ENCODE results near the gene TMEM178A.

TMEM178A gene

DNA sequence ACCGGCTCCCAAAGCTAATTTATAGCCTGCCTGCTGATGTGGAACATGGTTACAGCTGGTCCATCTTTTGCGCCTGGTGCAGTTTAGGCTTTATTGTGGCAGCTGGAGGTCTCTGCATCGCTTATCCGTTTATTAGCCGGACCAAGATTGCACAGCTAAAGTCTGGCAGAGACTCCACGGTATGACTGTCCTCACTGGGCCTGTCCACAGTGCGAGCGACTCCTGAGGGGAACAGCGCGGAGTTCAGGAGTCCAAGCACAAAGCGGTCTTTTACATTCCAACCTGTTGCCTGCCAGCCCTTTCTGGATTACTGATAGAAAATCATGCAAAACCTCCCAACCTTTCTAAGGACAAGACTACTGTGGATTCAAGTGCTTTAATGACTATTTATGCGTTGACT is 51.4 kb downstream of the TMEM178A start:
- H3F3A ChIP-seq (ENCODE audit: insufficient read depth, low read length): no peaks in the 10 kb centered on the region
- no peak for DNase-seq
- no peaks in the 10 kb centered on the region for H3K9me2 ChIP-seq (replicated peaks; ENCODE audit: insufficient read depth, low read length)
- TF ChIP-seq EZH2 (optimal IDR thresholded peaks at IDR 0.05; ENCODE audit: low read depth, low read length): no peak
- no peak for TF ChIP-seq EZH2phosphoT487 (IDR thresholded peaks at IDR 0.05; ENCODE audit: low read length)
- TF ChIP-seq, protein P1, sequence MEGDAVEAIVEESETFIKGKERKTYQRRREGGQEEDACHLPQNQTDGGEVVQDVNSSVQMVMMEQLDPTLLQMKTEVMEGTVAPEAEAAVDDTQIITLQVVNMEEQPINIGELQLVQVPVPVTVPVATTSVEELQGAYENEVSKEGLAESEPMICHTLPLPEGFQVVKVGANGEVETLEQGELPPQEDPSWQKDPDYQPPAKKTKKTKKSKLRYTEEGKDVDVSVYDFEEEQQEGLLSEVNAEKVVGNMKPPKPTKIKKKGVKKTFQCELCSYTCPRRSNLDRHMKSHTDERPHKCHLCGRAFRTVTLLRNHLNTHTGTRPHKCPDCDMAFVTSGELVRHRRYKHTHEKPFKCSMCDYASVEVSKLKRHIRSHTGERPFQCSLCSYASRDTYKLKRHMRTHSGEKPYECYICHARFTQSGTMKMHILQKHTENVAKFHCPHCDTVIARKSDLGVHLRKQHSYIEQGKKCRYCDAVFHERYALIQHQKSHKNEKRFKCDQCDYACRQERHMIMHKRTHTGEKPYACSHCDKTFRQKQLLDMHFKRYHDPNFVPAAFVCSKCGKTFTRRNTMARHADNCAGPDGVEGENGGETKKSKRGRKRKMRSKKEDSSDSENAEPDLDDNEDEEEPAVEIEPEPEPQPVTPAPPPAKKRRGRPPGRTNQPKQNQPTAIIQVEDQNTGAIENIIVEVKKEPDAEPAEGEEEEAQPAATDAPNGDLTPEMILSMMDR (IDR thresholded peaks at IDR 0.05; ENCODE audit: low read length): no peak
- H2AFZ ChIP-seq (ENCODE audit: low read length): no peak overlapping the region
- H3K4me2 ChIP-seq (ENCODE audit: low read depth, low read length): no peak overlapping the region
- H3K27ac ChIP-seq (ENCODE audit: low read length): no peak overlapping the region
- no peaks in the 10 kb centered on the region for H3K9me3 ChIP-seq (replicated peaks; ENCODE audit: insufficient read depth, low read length)
- H3K79me2 ChIP-seq (ENCODE audit: low read length): no peaks in the 10 kb centered on the region
- H3K4me3 ChIP-seq (ENCODE audit: low read length): no peak overlapping the region
- H3K9ac ChIP-seq (ENCODE audit: low read length): no peak overlapping the region
- no peaks in the 10 kb centered on the region for H3K27me3 ChIP-seq (replicated peaks; ENCODE audit: insufficient read depth, low read length)
- no peaks in the 10 kb centered on the region for H3K36me3 ChIP-seq (replicated peaks; ENCODE audit: insufficient read depth, low read length)
- no peaks in the 10 kb centered on the region for H4K20me1 ChIP-seq (ENCODE audit: insufficient read depth, low read length)
- H3K4me1 ChIP-seq (ENCODE audit: low read length): no peaks in the 10 kb centered on the region

DNA sequence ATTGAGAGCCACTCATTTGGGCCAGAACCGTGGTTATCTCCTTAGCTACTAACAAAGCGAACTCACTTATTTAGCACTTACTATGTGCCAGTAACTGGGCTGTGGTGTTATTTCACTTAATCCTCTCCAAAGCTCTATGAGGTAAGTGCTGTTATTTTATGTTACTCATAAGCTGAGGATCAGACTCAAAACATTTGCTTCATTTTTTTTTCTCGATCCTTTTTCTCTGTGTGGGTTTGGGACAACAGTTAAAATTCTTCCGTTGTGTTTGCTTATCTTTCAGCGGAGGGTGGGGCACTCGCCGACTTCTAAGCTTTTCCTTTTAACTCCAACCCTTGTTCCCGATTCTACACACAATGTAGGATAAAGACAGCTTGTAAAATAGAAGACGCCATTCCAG is 52.8 kb downstream of the TMEM178A start:
- Histone ChIP-seq H3K4me1 (ENCODE audit: low read length) (no peaks in the 10 kb centered on the region), H3K4me3 (ENCODE audit: low read length) (no peak overlapping the region), H3K9ac (ENCODE audit: low read length) (no peak overlapping the region), H3K27me3 (replicated peaks; ENCODE audit: insufficient read depth, low read length) (no peaks in the 10 kb centered on the region), H3F3A (ENCODE audit: insufficient read depth, low read length) (no peaks in the 10 kb centered on the region), H3K4me2 (ENCODE audit: low read depth, low read length) (no peak overlapping the region), H3K36me3 (replicated peaks; ENCODE audit: insufficient read depth, low read length) (no peaks in the 10 kb centered on the region), H2AFZ (ENCODE audit: low read length) (no peak overlapping the region), H3K79me2 (ENCODE audit: low read length) (no peaks in the 10 kb centered on the region), H3K9me2 (replicated peaks; ENCODE audit: insufficient read depth, low read length) (no peaks in the 10 kb centered on the region), H3K9me3 (replicated peaks; ENCODE audit: insufficient read depth, low read length) (no peaks in the 10 kb centered on the region), H4K20me1 (ENCODE audit: insufficient read depth, low read length) (no peaks in the 10 kb centered on the region), H3K27ac (ENCODE audit: low read length) (no peak overlapping the region)
- DNase-seq: no peak
- TF ChIP-seq EZH2 (optimal IDR thresholded peaks at IDR 0.05; ENCODE audit: low read depth, low read length) (no peak), EZH2phosphoT487 (IDR thresholded peaks at IDR 0.05; ENCODE audit: low read length) (no peak)
- TF ChIP-seq, protein P1 (IDR thresholded peaks at IDR 0.05; ENCODE audit: low read length): no peak

DNA sequence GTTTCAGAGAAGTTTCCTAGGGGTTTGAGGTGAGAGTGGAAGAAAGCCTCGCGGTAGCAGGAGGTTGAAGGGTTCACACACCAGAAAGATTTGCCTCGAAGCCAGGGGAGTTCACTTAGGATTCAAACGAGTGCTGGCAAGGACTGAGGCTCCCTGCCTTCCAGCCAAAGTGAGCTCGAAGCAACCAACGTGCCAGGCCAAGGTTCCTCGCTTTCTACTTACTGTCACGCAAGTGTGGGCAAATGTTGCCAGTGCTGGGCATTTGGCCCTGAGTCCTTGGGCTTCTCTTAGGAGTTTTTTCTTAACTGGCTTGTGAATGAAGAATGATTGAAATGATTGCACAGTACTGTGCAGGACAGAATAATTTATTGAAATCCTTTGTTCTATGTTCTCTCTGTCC is 53.6 kb downstream of the TMEM178A start:
- H3K27ac ChIP-seq (ENCODE audit: low read length): no peak overlapping the region
- no peak overlapping the region for H3K4me2 ChIP-seq (ENCODE audit: low read depth, low read length)
- no peaks in the 10 kb centered on the region for H3F3A ChIP-seq (ENCODE audit: insufficient read depth, low read length)
- H3K36me3 ChIP-seq (replicated peaks; ENCODE audit: insufficient read depth, low read length): no peaks in the 10 kb centered on the region
- H4K20me1 ChIP-seq (ENCODE audit: insufficient read depth, low read length): no peaks in the 10 kb centered on the region
- no peaks in the 10 kb centered on the region for H3K27me3 ChIP-seq (replicated peaks; ENCODE audit: insufficient read depth, low read length)
- H3K9me3 ChIP-seq (replicated peaks; ENCODE audit: insufficient read depth, low read length): no peaks in the 10 kb centered on the region
- H3K4me1 ChIP-seq (ENCODE audit: low read length): no peaks in the 10 kb centered on the region
- H3K79me2 ChIP-seq (ENCODE audit: low read length): no peaks in the 10 kb centered on the region
- no peak for DNase-seq
- TF ChIP-seq, protein P1 (IDR thresholded peaks at IDR 0.05; ENCODE audit: low read length): no peak
- no peak for TF ChIP-seq EZH2 (optimal IDR thresholded peaks at IDR 0.05; ENCODE audit: low read depth, low read length)
- TF ChIP-seq EZH2phosphoT487 (IDR thresholded peaks at IDR 0.05; ENCODE audit: low read length): no peak
- H3K9ac ChIP-seq (ENCODE audit: low read length): no peak overlapping the region
- no peak overlapping the region for H3K4me3 ChIP-seq (ENCODE audit: low read length)
- H2AFZ ChIP-seq (ENCODE audit: low read length): no peak overlapping the region
- H3K9me2 ChIP-seq (replicated peaks; ENCODE audit: insufficient read depth, low read length): no peaks in the 10 kb centered on the region
